Astrocyte of the spinal cord (primary cell): ENCODE measurements around the gene SHISA9.

Experiments used
- DNase-seq: peaks from one replicate; pipeline ENCODE4 v3.0.0; 2011; ENCODE audit warnings: low read depth, low spot score
- H3K4me3 ChIP-seq: 2 replicates; pipeline ENCODE4 v1.5.1; 2011; ENCODE audit warnings: low read depth, mild to moderate bottlenecking, low read length, moderate library complexity
- in situ Hi-C: cut with HindIII; loops from 2 replicates; pipeline ENCODE4 v1.10.0; 2017; ENCODE audit warnings: low sequenced_read_pairs
- TF ChIP-seq, protein P1 (sequence below): IDR thresholded peaks from 2 replicates; pipeline ENCODE4 v1.5.1; 2012; ENCODE audit warnings: low read depth, mild to moderate bottlenecking, low read length, inconsistent platforms

SHISA9 gene

DNA sequence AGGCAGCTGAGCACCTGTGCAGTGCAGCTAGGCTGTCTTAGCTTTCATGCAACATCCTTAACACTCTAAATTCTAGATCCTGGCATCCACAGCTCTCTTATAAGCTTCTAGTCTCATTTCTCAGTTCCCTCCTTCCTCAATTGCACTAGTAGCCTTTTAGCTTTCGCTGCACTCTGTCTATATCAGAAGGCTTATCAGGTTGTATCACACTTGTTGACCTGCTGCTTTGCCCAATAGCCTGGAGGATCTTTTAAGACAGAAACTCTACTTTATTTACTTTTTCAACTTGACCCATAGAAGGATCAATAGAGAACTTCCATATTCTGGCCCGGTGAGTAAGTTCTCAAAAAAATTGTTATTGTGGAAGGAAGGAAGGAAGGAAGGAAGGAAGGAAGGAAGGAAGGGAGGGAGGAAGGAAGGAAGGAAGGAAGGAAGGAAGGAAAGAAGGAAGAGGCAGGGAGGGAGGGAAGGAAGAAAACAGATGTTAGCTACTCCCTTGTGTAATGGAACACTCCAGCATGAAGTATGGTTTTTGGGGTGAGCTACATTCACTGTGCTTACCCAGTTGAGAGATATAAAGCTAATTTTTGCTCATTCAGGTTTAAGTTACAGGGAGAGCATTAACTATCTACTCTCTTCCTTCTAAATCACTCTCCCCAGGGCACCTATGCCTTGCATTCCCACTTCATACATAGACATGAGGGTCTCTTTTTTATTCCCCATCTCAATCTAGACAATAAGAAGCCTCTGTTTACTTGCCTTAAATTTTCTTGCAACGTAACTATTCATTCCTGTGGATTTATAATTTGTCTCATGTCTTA lies 361.1 kb downstream of the SHISA9 start:
- TF ChIP-seq, protein P1, sequence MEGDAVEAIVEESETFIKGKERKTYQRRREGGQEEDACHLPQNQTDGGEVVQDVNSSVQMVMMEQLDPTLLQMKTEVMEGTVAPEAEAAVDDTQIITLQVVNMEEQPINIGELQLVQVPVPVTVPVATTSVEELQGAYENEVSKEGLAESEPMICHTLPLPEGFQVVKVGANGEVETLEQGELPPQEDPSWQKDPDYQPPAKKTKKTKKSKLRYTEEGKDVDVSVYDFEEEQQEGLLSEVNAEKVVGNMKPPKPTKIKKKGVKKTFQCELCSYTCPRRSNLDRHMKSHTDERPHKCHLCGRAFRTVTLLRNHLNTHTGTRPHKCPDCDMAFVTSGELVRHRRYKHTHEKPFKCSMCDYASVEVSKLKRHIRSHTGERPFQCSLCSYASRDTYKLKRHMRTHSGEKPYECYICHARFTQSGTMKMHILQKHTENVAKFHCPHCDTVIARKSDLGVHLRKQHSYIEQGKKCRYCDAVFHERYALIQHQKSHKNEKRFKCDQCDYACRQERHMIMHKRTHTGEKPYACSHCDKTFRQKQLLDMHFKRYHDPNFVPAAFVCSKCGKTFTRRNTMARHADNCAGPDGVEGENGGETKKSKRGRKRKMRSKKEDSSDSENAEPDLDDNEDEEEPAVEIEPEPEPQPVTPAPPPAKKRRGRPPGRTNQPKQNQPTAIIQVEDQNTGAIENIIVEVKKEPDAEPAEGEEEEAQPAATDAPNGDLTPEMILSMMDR, result no peak
- in situ Hi-C loops, result no loop called here
- no peak overlapping the region for H3K4me3 ChIP-seq
- DNase-seq, result no peak

DNA sequence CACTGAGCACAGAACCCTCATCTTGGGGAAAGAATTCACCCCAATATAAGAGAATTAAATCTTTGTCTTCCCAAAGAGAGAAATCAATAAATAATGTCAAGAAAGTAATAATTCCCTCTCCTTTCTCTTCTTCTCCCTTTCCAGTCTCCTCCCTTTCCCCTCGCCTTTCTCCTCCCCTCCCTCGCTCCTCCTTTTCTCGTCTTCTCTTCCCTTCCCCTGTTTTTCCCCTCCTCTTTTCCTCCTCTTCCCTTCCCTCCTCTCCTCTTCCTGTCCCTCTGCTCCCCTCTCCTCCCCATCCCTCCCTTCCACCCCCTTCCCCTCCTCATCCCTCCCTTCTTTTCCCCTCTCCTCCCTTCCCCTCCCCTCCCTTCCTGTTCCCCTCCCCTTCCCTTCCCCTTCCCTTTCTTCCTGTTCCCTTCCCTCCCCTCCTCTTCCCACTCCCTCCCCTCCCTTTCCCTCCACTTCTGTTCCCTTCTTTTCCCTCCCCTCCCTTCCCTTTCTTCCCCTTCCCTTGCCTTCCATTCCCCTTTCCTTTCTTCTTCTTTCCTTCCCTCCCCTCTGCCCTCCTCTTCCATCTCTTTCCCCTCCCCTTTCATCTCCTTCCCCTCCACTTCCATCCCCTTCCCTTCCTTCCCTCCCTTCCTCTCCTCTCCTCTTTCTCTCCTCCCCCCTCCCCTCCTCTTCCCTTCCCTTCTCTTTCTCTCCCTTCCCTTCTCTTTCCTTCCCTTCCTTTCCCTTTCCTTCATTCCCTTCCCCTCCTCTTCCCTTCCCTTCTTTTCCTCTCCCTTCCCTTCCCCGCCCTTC lies 363.6 kb downstream of the SHISA9 start:
- in situ Hi-C loops, result no loop called here
- no peak overlapping the region for H3K4me3 ChIP-seq

DNA sequence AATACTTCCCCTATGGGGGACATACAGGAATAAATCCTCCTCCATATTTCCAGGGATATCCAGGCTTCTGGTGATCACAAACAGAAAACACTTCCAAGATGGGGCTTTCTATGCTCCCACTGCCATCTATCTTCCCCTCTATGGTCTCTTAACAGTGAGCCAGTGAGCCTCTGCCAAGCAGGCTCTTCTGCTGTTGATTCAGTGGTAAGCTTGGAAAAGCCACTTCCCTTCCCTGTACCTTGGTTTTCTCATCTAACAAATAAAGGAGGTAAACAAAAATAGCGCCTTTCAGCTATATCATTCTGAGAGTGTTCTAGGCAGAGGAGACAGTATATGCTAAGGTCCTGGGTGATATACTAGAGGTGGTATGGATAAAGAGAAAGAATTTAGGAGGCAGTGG lies 368.0 kb downstream of the SHISA9 start:
- in situ Hi-C loops, result no loop called here
- TF ChIP-seq, protein P1, result no peak
- DNase-seq, result no peak
- H3K4me3 ChIP-seq, result no peak overlapping the region

More for the DNA sequence above, 363.6 kb downstream of the SHISA9 start:
- TF ChIP-seq, protein P1, result no peak
- no peak for DNase-seq

DNA sequence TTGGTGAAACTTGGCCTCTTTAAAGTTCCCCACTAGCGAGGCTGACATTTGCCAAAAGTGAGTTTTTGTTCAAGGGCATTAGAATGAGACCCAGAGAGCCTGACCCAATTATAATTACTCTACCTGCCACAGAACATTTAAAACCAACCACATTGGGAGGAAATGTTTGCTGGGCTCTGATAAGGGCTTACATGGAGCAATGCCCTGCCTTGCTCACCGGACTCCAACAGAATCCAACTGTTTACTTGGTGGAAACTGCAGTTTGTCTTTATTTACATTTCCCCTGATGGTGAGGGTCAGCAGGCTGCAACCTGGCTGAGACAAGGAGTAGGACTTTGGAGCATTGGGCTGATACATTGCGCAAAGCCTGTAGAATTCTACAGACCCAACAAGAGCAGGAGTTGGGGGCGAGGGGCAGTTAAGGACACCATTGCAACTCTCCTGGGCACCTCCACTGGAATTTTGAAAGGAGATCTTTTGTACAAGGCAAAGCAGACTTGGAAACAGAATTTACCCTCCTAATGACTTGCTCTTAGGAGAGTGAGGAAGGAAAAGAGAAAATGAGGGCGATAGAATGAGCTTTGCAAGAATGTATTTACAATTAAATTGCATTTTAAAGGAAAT lies 368.6 kb downstream of the SHISA9 start:
- TF ChIP-seq, protein P1, result no peak
- DNase-seq, result no peak
- in situ Hi-C loops, result no loop called here
- H3K4me3 ChIP-seq, result no peak overlapping the region

DNA sequence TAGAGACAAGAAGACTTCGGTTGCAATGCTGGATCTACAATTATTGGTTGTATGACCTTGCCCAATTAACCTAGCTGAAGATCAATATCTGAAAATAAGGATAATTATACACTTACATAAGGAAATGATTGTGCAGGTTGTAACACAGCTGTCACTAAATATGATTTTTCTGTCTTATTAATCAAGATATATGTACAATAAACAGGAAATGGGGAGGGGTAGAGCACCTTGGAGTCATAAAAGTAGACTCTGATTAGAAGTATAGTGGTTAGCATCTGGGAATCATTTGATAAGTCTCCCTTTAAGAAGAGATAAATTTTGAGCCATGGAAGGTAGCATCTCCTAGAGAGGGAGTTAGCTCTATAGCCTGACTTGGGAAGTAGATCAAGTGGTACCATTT lies 369.2 kb downstream of the SHISA9 start:
- in situ Hi-C loops, result no loop called here
- no peak overlapping the region for H3K4me3 ChIP-seq
- TF ChIP-seq, protein P1, result no peak
- no peak for DNase-seq

DNA sequence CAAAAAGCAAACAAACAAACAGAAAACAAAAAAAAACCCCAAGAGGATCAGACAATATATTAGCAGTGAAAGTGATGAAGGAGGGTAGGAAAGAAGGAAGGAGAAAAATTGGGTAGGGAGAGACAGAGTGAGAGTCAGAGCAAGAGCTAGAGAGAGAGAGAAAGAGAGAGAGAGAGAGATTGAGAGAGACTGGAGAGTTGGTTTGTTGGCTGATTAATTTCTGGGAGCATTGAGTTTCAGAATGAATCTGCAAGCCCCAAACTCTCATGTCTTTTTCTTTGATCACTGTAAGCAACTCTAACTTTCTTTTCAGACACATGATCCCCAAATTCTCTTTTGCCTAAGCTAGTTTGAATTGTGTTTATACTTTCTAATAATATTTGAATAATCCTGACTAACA lies 388.1 kb downstream of the SHISA9 start:
- in situ Hi-C loops, result no loop called here
- DNase-seq, result no peak
- no peak overlapping the region for H3K4me3 ChIP-seq
- TF ChIP-seq, protein P1, result no peak
